Osteocyte (in vitro differentiated cells): Measurements from ENCODE around the gene CAPN11. TPM values are rescaled to one million over a fixed set of nuclear protein-coding genes. Genes with fewer than 3 reads are reported as not detected.
A peak's percentile ranks its signal among the peaks of the same experiment; 100 is the strongest.

ENCODE experiments used
- DNase-seq: peaks from one replicate; pipeline ENCODE4 v3.0.0; 2021; ENCODE audit warnings: mixed read lengths; ENCODE audit not compliant: unreplicated experiment; ENCODE audit errors: extremely low spot score
- H3K27ac Mint-ChIP-seq: one replicate; pipeline ENCODE4 v1.8.0; 2021; ENCODE audit warnings: mild to moderate bottlenecking, mixed read lengths; ENCODE audit not compliant: unreplicated experiment
- H3K27me3 Mint-ChIP-seq: one replicate; pipeline ENCODE4 v1.8.0; 2021; ENCODE audit warnings: mixed read lengths; ENCODE audit not compliant: unreplicated experiment
- H3K36me3 Mint-ChIP-seq: one replicate; pipeline ENCODE4 v1.8.0; 2021; ENCODE audit warnings: mixed read lengths; ENCODE audit not compliant: unreplicated experiment
- H3K4me1 Mint-ChIP-seq: one replicate; pipeline ENCODE4 v1.8.0; 2021; ENCODE audit warnings: mixed read lengths; ENCODE audit not compliant: unreplicated experiment
- H3K4me3 Mint-ChIP-seq: one replicate; pipeline ENCODE4 v1.8.0; 2021; ENCODE audit warnings: mild to moderate bottlenecking, moderate library complexity, mixed read lengths; ENCODE audit not compliant: unreplicated experiment
- H3K9me3 Mint-ChIP-seq: one replicate; pipeline ENCODE4 v1.8.0; 2021; ENCODE audit warnings: mixed read lengths; ENCODE audit not compliant: unreplicated experiment
- CTCF ChIP-seq: fragments of 200-600 bp; sonication (generic); IDR thresholded peaks from 2 replicates; pipeline ENCODE4 v1.5.0; 2021; ENCODE audit warnings: antibody characterized with exemption, mild to moderate bottlenecking, moderate library complexity
- total RNA-seq: library from RNA; stranded (reverse); gene quantifications from 2 replicates; pipeline ENCODE4 v1.2.1, GENCODE V29; 2021

The CAPN11 gene
- total RNA-seq, 1 donor from 2014 or later: not detected

DNA sequence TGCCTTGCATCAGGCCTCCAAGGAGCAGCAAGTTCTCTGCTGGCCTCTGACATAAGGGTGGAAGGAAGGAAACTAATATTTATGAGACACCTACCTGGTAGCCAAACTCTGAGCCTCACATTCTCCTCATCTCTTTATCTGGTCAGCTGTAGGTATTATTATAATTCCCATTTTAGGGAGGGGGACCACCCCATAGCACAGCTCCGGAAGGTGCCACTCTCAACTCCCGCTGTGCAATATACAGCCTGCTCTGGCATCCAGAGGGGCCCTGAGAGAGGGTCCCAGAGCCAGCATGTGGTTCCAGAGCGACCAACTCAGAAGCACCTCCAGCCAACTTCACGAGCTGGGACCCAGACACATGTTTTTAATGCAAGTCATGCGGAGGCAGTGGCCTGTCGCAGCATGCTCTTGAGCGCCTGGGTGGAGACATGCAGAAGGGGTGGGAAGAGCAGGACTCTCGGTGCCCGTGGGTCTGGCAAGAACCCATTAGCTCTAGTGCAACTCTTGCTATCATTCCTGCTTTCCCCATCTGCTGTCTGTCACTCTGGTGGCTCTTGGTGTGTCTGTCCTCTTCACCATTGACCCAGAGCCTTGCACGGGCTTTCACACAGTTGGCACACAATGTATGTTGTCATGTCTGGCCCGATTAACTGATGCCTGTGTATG lies 43.2 kb downstream of the CAPN11 start:
- DNase-seq: no peak
- TF ChIP-seq CTCF: no peak
- Mint-ChIP-seq H3K27ac (no peak overlapping the region), H3K27me3 (no peaks in the 10 kb centered on the region), H3K4me3 (no peak overlapping the region), H3K4me1 (peaks cover 15% of the 10 kb centered on the region), H3K36me3 (no peaks in the 10 kb centered on the region), H3K9me3 (no peaks in the 10 kb centered on the region)

DNA sequence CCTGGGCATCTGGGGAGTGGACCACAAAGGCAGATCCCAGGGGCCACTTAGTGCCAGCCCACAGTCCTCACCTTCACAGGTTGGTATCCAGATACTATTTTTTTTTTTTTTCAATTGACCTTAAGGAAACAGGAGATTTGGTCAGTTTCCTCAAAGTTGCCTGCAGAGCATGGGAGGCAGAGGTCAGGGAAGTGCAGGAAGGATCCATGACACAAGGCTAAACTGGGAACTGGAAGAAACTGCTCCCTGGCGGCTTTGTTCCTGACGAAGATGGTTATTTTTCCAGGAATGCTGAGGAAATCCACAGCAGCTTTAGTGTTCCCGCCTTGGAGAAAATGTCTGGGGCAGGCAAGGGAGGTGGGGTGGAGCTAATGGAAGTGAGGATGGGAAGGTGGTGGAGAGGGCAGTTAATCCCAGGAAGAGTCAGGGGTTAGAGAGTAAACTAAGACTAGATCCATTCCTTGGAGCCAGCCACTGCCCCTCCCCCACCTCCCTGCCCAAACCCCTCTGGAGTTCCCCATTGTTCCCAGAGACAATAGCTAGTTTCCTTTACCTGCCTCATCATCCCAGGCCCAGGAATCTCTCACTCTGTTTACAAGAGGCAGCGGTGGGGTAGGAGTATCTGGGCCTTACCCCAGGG lies 43.8 kb downstream of the CAPN11 start:
- Mint-ChIP-seq H3K36me3 (no peaks in the 10 kb centered on the region), H3K27ac (no peak overlapping the region), H3K9me3 (no peaks in the 10 kb centered on the region), H3K4me3 (no peak overlapping the region), H3K4me1 (peaks cover 15% of the 10 kb centered on the region), H3K27me3 (no peaks in the 10 kb centered on the region)
- DNase-seq: no peak
- no peak for TF ChIP-seq CTCF

DNA sequence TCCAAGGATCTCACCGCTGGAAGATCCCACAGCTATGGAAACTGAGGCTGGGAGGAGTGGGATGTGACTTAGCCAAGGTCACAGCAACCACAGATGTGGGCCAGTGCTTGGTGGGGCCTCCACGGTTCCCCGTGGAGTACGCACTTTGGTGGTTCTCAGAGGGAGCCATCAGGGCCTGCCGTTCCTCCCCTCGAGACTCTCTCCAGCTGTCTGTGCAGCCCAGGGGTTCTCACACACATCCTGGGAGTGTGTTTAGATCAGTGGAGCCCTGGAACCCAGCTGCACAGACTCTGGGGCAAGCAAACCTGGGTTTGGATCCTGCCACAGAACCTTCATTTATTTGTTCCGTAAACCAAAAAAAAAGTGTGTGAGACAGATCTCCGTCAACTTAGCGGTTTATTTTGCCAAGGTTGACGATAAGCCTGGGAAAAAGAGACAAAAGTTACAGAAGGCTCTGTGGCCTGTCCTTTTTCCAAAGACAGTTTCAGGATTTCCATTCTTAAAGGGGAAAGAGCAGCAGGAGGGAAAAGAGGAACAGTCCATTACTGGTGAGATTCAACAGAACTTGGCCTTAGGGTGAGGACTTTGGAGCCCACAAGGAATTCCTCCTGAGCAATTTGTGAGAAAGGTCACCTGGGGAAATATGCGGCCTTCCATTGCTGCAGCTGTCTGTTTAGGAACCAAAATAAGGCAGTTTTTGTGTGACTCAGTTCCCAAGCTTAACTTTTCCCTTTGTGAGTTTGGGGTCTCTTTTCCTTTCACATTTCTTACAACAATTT lies 44.5 kb downstream of the CAPN11 start:
- no peaks in the 10 kb centered on the region for H3K27me3 Mint-ChIP-seq
- TF ChIP-seq CTCF: no peak
- peak overlapping the region; percentile 44 for H3K27ac Mint-ChIP-seq
- H3K9me3 Mint-ChIP-seq: no peaks in the 10 kb centered on the region
- H3K4me1 Mint-ChIP-seq: peaks cover 15% of the 10 kb centered on the region
- peaks cover 2% of the 10 kb centered on the region for H3K36me3 Mint-ChIP-seq
- DNase-seq: no peak
- no peak overlapping the region for H3K4me3 Mint-ChIP-seq

- Mint-ChIP-seq H3K4me1 (peaks cover 15% of the 10 kb centered on the region), H3K9me3 (no peaks in the 10 kb centered on the region), H3K27ac (no peak overlapping the region), H3K27me3 (no peaks in the 10 kb centered on the region), H3K4me3 (no peak overlapping the region), H3K36me3 (peaks cover 2% of the 10 kb centered on the region)
- TF ChIP-seq CTCF: no peak
- DNase-seq: no peak
These were observed 45.3 kb downstream of the CAPN11 start for GRCh38 chr6:44203955-44204354.

DNA sequence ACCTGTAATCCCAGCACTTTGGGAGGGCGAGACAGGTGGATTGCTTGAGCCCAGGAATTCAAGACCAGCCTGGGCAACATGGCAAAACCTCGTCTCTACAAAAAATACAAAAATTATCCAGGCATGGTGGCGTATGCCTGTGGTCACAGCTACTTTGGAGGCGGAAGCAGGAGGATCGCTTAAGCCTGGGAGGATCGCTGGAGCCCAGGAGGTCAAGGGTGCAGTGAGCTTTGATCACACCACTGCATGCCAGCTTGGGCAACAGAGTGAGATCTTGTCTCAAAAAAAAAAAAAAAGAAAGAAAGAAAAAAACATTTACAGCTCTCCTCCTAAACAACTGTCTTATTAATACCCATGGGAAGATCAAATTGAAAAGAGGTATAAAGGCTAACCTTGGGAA lies 49.3 kb downstream of the CAPN11 start:
- Mint-ChIP-seq H3K4me1 (peaks cover 6% of the 10 kb centered on the region), H3K36me3 (peaks cover 2% of the 10 kb centered on the region), H3K4me3 (no peak overlapping the region), H3K27ac (no peak overlapping the region), H3K27me3 (no peaks in the 10 kb centered on the region), H3K9me3 (no peaks in the 10 kb centered on the region)
- no peak for DNase-seq
- TF ChIP-seq CTCF: no peak
